ENCODE measurements around the gene TTLL11. TPM values are rescaled to one million over a fixed set of nuclear protein-coding genes. Genes with fewer than 3 reads are reported as not detected.

The TTLL11 gene
- total RNA-seq, 1 experiment from 2014 or later, result 7.0 TPM

DNA sequence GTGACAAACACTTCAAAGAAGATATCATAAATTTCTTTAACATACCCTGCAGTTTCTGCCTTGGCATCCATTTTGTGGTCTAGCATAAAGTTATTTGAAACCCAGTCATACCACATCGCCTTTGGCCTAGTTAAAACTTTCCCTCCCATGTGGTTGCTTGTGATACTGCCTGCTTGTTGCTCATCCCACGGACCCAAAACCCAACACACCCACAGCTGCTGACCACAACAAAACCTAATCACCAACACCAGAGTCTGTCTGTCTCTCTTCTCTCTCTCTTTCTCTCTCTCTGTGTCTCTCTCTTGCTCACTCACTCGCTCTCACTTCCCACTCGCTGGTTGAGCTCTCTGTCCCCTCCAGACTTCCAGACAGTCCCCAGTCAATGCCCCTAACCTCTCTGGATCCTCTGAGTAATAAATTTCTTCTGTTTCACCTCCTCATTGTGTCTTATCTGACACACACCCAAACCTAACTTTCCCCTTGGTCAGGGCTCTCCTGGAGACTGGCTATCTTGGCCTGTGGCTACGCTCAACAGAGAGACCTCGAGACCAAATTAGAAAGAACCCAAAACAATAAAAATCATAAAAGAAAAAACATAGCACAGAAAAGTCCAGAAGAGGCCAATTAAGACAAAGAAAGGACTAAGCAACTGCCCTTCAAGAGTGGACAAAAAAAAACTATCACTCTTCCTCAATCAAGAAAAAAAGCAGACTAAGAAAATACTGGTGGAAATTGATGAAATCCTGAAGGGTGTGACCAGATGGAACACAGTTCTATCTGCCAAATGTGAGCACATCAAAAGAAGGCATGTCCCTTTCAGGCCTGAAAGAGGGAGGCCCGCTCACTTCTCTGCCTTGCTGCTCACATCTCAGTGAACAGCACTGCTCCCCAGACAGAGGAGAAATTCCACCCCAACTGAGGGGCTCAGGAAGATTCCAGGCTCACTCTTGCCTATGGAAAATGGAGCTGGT is 41.5 kb downstream of the TTLL11 start:
- CTCF ChIA-PET, result no interaction called here
- no peaks in the 10 kb centered on the region for H3F3A ChIP-seq (ENCODE audit: low read length, unreplicated experiment)
- no peak overlapping the region for H2AFZ ChIP-seq (ENCODE audit: low read length)
- H3K4me2 ChIP-seq (ENCODE audit: low read length), result no peak overlapping the region
- POLR2A ChIA-PET (ENCODE audit: unreplicated experiment), result no interaction called here
- H3K9me2 ChIP-seq (replicated peaks; ENCODE audit: low read length), result no peaks in the 10 kb centered on the region
- no peak overlapping the region for H3K4me3 ChIP-seq (ENCODE audit: low read length)
- H3K27me3 ChIP-seq (ENCODE audit: low read length), result no peaks in the 10 kb centered on the region
- BruUV-seq (replicated peaks), result no TSS peak
- TF ChIP-seq EZH2 (IDR thresholded peaks at IDR 0.05; ENCODE audit: low read length, unreplicated experiment) (no peak), EZH2phosphoT487 (IDR thresholded peaks at IDR 0.05; ENCODE audit: borderline replicate concordance, low read length) (no peak)
- TF ChIP-seq, protein P1, sequence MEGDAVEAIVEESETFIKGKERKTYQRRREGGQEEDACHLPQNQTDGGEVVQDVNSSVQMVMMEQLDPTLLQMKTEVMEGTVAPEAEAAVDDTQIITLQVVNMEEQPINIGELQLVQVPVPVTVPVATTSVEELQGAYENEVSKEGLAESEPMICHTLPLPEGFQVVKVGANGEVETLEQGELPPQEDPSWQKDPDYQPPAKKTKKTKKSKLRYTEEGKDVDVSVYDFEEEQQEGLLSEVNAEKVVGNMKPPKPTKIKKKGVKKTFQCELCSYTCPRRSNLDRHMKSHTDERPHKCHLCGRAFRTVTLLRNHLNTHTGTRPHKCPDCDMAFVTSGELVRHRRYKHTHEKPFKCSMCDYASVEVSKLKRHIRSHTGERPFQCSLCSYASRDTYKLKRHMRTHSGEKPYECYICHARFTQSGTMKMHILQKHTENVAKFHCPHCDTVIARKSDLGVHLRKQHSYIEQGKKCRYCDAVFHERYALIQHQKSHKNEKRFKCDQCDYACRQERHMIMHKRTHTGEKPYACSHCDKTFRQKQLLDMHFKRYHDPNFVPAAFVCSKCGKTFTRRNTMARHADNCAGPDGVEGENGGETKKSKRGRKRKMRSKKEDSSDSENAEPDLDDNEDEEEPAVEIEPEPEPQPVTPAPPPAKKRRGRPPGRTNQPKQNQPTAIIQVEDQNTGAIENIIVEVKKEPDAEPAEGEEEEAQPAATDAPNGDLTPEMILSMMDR (conservative IDR thresholded peaks at IDR 0.05; ENCODE audit: low read depth, low read length), result no peak
- no peak overlapping the region for H3K9ac ChIP-seq (ENCODE audit: low read length)
- H4K20me1 ChIP-seq (ENCODE audit: low read length), result no peaks in the 10 kb centered on the region
- ATAC-seq (no peak), DNase-seq (no peak)
- intact Hi-C loops (cut with micrococcal nuclease), result no loop called here
- H3K9me3 ChIP-seq (ENCODE audit: low read length), result no peaks in the 10 kb centered on the region
- no peaks in the 10 kb centered on the region for H3K4me1 ChIP-seq (ENCODE audit: insufficient read depth, low read length)
- H3K27ac ChIP-seq (ENCODE audit: low read length), result no peak overlapping the region
- no peaks in the 10 kb centered on the region for H3K79me2 ChIP-seq (ENCODE audit: low read length)
- H3K36me3 ChIP-seq (ENCODE audit: low read depth, low read length), result no peaks in the 10 kb centered on the region

- H3K27me3 ChIP-seq (ENCODE audit: low read length), result no peaks in the 10 kb centered on the region
- TF ChIP-seq, protein P1 (conservative IDR thresholded peaks at IDR 0.05; ENCODE audit: low read depth, low read length), result no peak
- TF ChIP-seq EZH2phosphoT487 (IDR thresholded peaks at IDR 0.05; ENCODE audit: borderline replicate concordance, low read length), result no peak
- no peak for TF ChIP-seq EZH2 (IDR thresholded peaks at IDR 0.05; ENCODE audit: low read length, unreplicated experiment)
- intact Hi-C loops (cut with micrococcal nuclease), result no loop called here
- H3K36me3 ChIP-seq (ENCODE audit: low read depth, low read length), result no peaks in the 10 kb centered on the region
- H2AFZ ChIP-seq (ENCODE audit: low read length), result no peak overlapping the region
- no peaks in the 10 kb centered on the region for H3F3A ChIP-seq (ENCODE audit: low read length, unreplicated experiment)
- no peaks in the 10 kb centered on the region for H3K9me3 ChIP-seq (ENCODE audit: low read length)
- POLR2A ChIA-PET (ENCODE audit: unreplicated experiment), result no interaction called here
- DNase-seq (no peak), ATAC-seq (no peak)
- H3K9me2 ChIP-seq (replicated peaks; ENCODE audit: low read length), result no peaks in the 10 kb centered on the region
- no peak overlapping the region for H3K27ac ChIP-seq (ENCODE audit: low read length)
- H3K4me1 ChIP-seq (ENCODE audit: insufficient read depth, low read length), result no peaks in the 10 kb centered on the region
- BruUV-seq (replicated peaks), result no TSS peak
- no peaks in the 10 kb centered on the region for H4K20me1 ChIP-seq (ENCODE audit: low read length)
- H3K4me2 ChIP-seq (ENCODE audit: low read length), result no peak overlapping the region
- CTCF ChIA-PET, result no interaction called here
- H3K79me2 ChIP-seq (ENCODE audit: low read length), result no peaks in the 10 kb centered on the region
- no peak overlapping the region for H3K4me3 ChIP-seq (ENCODE audit: low read length)
- no peak overlapping the region for H3K9ac ChIP-seq (ENCODE audit: low read length)
Measured at GRCh38 chr9:122050167-122050566, 42.9 kb downstream of the TTLL11 start.

GRCh38 chr9:122042056-122042455 is 51.1 kb downstream of the TTLL11 start:
- Histone ChIP-seq H2AFZ (ENCODE audit: low read length) (no peak overlapping the region), H3K79me2 (ENCODE audit: low read length) (no peaks in the 10 kb centered on the region), H3K36me3 (ENCODE audit: low read depth, low read length) (no peaks in the 10 kb centered on the region), H3F3A (ENCODE audit: low read length, unreplicated experiment) (no peaks in the 10 kb centered on the region), H4K20me1 (ENCODE audit: low read length) (no peaks in the 10 kb centered on the region), H3K4me1 (ENCODE audit: insufficient read depth, low read length) (no peaks in the 10 kb centered on the region), H3K4me2 (ENCODE audit: low read length) (no peak overlapping the region), H3K9ac (ENCODE audit: low read length) (no peak overlapping the region), H3K9me3 (ENCODE audit: low read length) (no peaks in the 10 kb centered on the region), H3K4me3 (ENCODE audit: low read length) (no peak overlapping the region), H3K27ac (ENCODE audit: low read length) (no peak overlapping the region), H3K9me2 (replicated peaks; ENCODE audit: low read length) (no peaks in the 10 kb centered on the region), H3K27me3 (ENCODE audit: low read length) (no peaks in the 10 kb centered on the region)
- no TSS peak for BruUV-seq (replicated peaks)
- TF ChIP-seq EZH2 (IDR thresholded peaks at IDR 0.05; ENCODE audit: low read length, unreplicated experiment) (no peak), EZH2phosphoT487 (IDR thresholded peaks at IDR 0.05; ENCODE audit: borderline replicate concordance, low read length) (no peak)
- TF ChIP-seq, protein P1 (conservative IDR thresholded peaks at IDR 0.05; ENCODE audit: low read depth, low read length), result no peak
- DNase-seq, result no peak
- intact Hi-C loops (cut with micrococcal nuclease), result no loop called here
- ChIA-PET CTCF (no interaction called here), POLR2A (ENCODE audit: unreplicated experiment) (no interaction called here)
- ATAC-seq, result no peak
